ENCODE data around the gene SLC44A1. TPM values are rescaled to one million over a fixed set of nuclear protein-coding genes. Genes with fewer than 3 reads are reported as not detected.
A peak's percentile ranks its signal among the peaks of the same experiment; 100 is the strongest.

The SLC44A1 gene
- total and polyA plus RNA-seq, 9 donors, result 12.4 to 20.8 (median 15.5) TPM

DNA sequence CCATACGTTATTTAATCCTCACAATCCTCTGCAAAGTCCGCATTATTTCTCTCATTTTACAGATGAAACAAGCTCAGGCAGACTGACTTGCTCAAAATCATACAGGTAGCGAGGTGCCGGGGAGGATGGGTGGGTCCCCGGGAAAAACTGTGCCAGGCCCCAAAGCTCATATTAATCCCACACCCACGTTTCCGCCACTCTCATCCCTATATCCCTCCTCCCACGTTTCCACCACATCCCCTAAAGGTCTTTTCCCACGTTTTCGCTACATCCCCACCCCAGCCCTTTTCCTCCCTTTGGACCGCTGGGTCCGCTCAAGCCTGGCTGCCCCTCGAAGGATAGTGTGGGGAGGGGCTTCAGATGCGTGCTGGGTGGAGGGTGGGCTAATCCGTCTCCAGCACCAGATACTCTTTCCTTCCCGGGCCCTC is 202.9 kb downstream of the SLC44A1 start:
- DNase-seq, result no peak
- Histone ChIP-seq H3K27ac (ENCODE audit: low read length) (peak overlapping the region; percentile 81), H3K9me3 (replicated peaks; ENCODE audit: control insufficient read depth, low read depth, low read length) (no peaks in the 10 kb centered on the region), H3K4me1 (ENCODE audit: control insufficient read depth, insufficient read depth, low read length) (peaks cover 22% of the 10 kb centered on the region), H3K4me3 (ENCODE audit: low read length) (peak overlapping the region; percentile 83), H3K36me3 (ENCODE audit: control insufficient read depth, insufficient read depth, low read length) (no peaks in the 10 kb centered on the region), H3K27me3 (ENCODE audit: control insufficient read depth, insufficient read depth, low read length) (no peaks in the 10 kb centered on the region)
- WGBS (ENCODE audit: insufficient coverage), result 10% methylated on average over 2 of the region's 16 CpGs

- Histone ChIP-seq H3K4me3 (ENCODE audit: low read length) (peak within 1 kb of the TSS; percentile 83), H3K36me3 (ENCODE audit: control insufficient read depth, insufficient read depth, low read length) (no peaks in the 10 kb centered on the region), H3K27me3 (ENCODE audit: control insufficient read depth, insufficient read depth, low read length) (no peaks in the 10 kb centered on the region), H3K4me1 (ENCODE audit: control insufficient read depth, insufficient read depth, low read length) (peaks cover 22% of the 10 kb centered on the region), H3K9me3 (replicated peaks; ENCODE audit: control insufficient read depth, low read depth, low read length) (no peaks in the 10 kb centered on the region), H3K27ac (ENCODE audit: low read length) (peak within 1 kb of the TSS; percentile 85)
- DNase-seq, result peak; percentile 95
- under 1% methylated on average over 67 of the region's 87 CpGs for WGBS (ENCODE audit: insufficient coverage)
These were observed 203.7 kb downstream of the SLC44A1 start, which contains the start of gene FSD1L for GRCh38 chr9:105447814-105448812. FSD1L (plus strand) TSS chr9:105448034; CDS start chr9:105448221, 187 bp downstream.

DNA sequence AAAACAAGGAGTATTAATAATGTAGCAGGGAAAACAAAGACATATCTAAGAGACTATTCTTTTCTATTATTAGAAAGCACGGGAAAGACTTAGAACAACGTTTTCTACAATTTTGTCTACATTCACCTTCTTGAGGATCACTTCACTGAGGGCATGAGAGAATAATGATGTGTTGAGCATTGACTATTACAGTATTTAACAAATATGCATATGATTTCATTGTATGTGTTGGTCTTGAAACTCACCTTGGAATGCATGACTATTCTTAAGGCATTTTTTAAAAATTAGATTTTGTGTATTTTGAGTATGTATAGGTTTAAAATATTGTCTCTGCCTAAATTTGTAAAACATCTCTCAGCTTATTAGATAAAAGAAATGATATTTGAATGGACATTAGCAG is 204.6 kb downstream of the SLC44A1 start:
- Histone ChIP-seq H3K27ac (ENCODE audit: low read length) (peak overlapping the region; percentile 85), H3K27me3 (ENCODE audit: control insufficient read depth, insufficient read depth, low read length) (no peaks in the 10 kb centered on the region), H3K36me3 (ENCODE audit: control insufficient read depth, insufficient read depth, low read length) (no peaks in the 10 kb centered on the region), H3K4me3 (ENCODE audit: low read length) (peak overlapping the region; percentile 83), H3K4me1 (ENCODE audit: control insufficient read depth, insufficient read depth, low read length) (peaks cover 20% of the 10 kb centered on the region), H3K9me3 (replicated peaks; ENCODE audit: control insufficient read depth, low read depth, low read length) (no peaks in the 10 kb centered on the region)
- no peak for DNase-seq
- WGBS (ENCODE audit: insufficient coverage), result no CpG with 5 or more reads among the region's 2 CpGs

- Histone ChIP-seq H3K36me3 (ENCODE audit: control insufficient read depth, insufficient read depth, low read length) (no peaks in the 10 kb centered on the region), H3K4me1 (ENCODE audit: control insufficient read depth, insufficient read depth, low read length) (peaks cover 4% of the 10 kb centered on the region), H3K27me3 (ENCODE audit: control insufficient read depth, insufficient read depth, low read length) (no peaks in the 10 kb centered on the region), H3K27ac (ENCODE audit: low read length) (no peak overlapping the region), H3K4me3 (ENCODE audit: low read length) (no peak overlapping the region), H3K9me3 (replicated peaks; ENCODE audit: control insufficient read depth, low read depth, low read length) (no peaks in the 10 kb centered on the region)
- WGBS (ENCODE audit: insufficient coverage), result no CpG with 5 or more reads among the region's 3 CpGs
- no peak for DNase-seq
These were observed 207.7 kb downstream of the SLC44A1 start for GRCh38 chr9:105452185-105452584.

DNA sequence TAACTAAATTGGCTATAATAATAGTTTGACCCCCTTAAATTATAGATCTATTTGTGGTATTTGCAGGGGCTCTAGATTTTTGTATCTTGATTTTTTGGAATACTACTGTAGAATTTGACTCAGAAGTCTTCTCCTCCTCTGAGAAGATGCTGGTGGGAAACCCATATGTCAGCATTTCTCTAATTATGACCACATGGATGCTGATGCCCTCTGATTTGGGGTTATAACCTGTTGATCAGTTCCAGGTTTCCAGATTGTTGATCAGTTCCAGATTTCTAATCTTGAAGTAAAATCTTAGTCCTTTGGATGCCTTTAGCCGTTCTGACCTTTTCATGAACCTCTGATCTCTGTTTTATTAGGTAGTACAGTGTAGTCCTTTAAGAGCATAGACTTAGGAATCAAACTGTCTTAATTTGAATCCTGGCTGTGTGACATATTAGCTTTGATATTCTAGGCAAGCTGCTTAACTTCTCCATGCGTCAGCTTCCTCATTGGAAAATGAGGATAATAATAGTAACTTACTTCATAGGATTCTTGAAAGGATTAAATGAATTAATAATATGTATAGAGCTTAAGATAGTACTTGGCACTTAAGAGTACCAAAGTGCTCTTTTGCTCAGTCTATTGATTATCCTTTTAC is 211.5 kb downstream of the SLC44A1 start:
- Histone ChIP-seq H3K27me3 (ENCODE audit: control insufficient read depth, insufficient read depth, low read length) (no peaks in the 10 kb centered on the region), H3K27ac (ENCODE audit: low read length) (no peak overlapping the region), H3K36me3 (ENCODE audit: control insufficient read depth, insufficient read depth, low read length) (no peaks in the 10 kb centered on the region), H3K4me1 (ENCODE audit: control insufficient read depth, insufficient read depth, low read length) (peaks cover 6% of the 10 kb centered on the region), H3K4me3 (ENCODE audit: low read length) (no peak overlapping the region), H3K9me3 (replicated peaks; ENCODE audit: control insufficient read depth, low read depth, low read length) (peaks cover 5% of the 10 kb centered on the region)
- no peak for DNase-seq
- no CpG with 5 or more reads among the region's 2 CpGs for WGBS (ENCODE audit: insufficient coverage)

- Histone ChIP-seq H3K4me1 (ENCODE audit: control insufficient read depth, insufficient read depth, low read length) (peaks cover 6% of the 10 kb centered on the region), H3K27ac (ENCODE audit: low read length) (peak overlapping the region; percentile 43), H3K27me3 (ENCODE audit: control insufficient read depth, insufficient read depth, low read length) (no peaks in the 10 kb centered on the region), H3K36me3 (ENCODE audit: control insufficient read depth, insufficient read depth, low read length) (no peaks in the 10 kb centered on the region), H3K4me3 (ENCODE audit: low read length) (no peak overlapping the region), H3K9me3 (replicated peaks; ENCODE audit: control insufficient read depth, low read depth, low read length) (peaks cover 5% of the 10 kb centered on the region)
- peak; percentile 47 for DNase-seq
- WGBS (ENCODE audit: insufficient coverage), result 92% methylated on average over 12 of the region's 15 CpGs
These were observed 213.3 kb downstream of the SLC44A1 start for GRCh38 chr9:105457560-105458294.

GRCh38 chr9:105458404-105458803 is 214.0 kb downstream of the SLC44A1 start:
- H3K36me3 ChIP-seq (ENCODE audit: control insufficient read depth, insufficient read depth, low read length), result no peaks in the 10 kb centered on the region
- no peak overlapping the region for H3K27ac ChIP-seq (ENCODE audit: low read length)
- H3K4me3 ChIP-seq (ENCODE audit: low read length), result no peak overlapping the region
- no peak for DNase-seq
- H3K9me3 ChIP-seq (replicated peaks; ENCODE audit: control insufficient read depth, low read depth, low read length), result peaks cover 5% of the 10 kb centered on the region
- H3K27me3 ChIP-seq (ENCODE audit: control insufficient read depth, insufficient read depth, low read length), result no peaks in the 10 kb centered on the region
- 100% methylated on average over 2 of the region's 3 CpGs for WGBS (ENCODE audit: insufficient coverage)
- H3K4me1 ChIP-seq (ENCODE audit: control insufficient read depth, insufficient read depth, low read length), result peaks cover 6% of the 10 kb centered on the region

- Histone ChIP-seq H3K27me3 (ENCODE audit: control insufficient read depth, insufficient read depth, low read length) (no peaks in the 10 kb centered on the region), H3K4me1 (ENCODE audit: control insufficient read depth, insufficient read depth, low read length) (peaks cover 6% of the 10 kb centered on the region), H3K27ac (ENCODE audit: low read length) (no peak overlapping the region), H3K4me3 (ENCODE audit: low read length) (no peak overlapping the region), H3K36me3 (ENCODE audit: control insufficient read depth, insufficient read depth, low read length) (no peaks in the 10 kb centered on the region), H3K9me3 (replicated peaks; ENCODE audit: control insufficient read depth, low read depth, low read length) (peaks cover 5% of the 10 kb centered on the region)
- WGBS (ENCODE audit: insufficient coverage), result no CpG with 5 or more reads among the region's 2 CpGs
- no peak for DNase-seq
These were observed 214.9 kb downstream of the SLC44A1 start for GRCh38 chr9:105459336-105459735.

GRCh38 chr9:105466898-105467455 is 222.5 kb downstream of the SLC44A1 start:
- Histone ChIP-seq H3K9me3 (replicated peaks; ENCODE audit: control insufficient read depth, low read depth, low read length) (no peaks in the 10 kb centered on the region), H3K27me3 (ENCODE audit: control insufficient read depth, insufficient read depth, low read length) (no peaks in the 10 kb centered on the region), H3K4me1 (ENCODE audit: control insufficient read depth, insufficient read depth, low read length) (no peaks in the 10 kb centered on the region), H3K4me3 (ENCODE audit: low read length) (no peak overlapping the region), H3K36me3 (ENCODE audit: control insufficient read depth, insufficient read depth, low read length) (peaks cover 14% of the 10 kb centered on the region), H3K27ac (ENCODE audit: low read length) (no peak overlapping the region)
- WGBS (ENCODE audit: insufficient coverage), result 95% methylated on average over 2 of the region's 3 CpGs
- DNase-seq, result no peak
